ENCODE data around the gene LNX1. TPM values are rescaled to one million over a fixed set of nuclear protein-coding genes. Genes with fewer than 3 reads are reported as not detected.

Gene LNX1
- polyA plus RNA-seq, 1 of the 3 experiments (the other 2 are of a cell fraction), result 0.16 TPM

DNA sequence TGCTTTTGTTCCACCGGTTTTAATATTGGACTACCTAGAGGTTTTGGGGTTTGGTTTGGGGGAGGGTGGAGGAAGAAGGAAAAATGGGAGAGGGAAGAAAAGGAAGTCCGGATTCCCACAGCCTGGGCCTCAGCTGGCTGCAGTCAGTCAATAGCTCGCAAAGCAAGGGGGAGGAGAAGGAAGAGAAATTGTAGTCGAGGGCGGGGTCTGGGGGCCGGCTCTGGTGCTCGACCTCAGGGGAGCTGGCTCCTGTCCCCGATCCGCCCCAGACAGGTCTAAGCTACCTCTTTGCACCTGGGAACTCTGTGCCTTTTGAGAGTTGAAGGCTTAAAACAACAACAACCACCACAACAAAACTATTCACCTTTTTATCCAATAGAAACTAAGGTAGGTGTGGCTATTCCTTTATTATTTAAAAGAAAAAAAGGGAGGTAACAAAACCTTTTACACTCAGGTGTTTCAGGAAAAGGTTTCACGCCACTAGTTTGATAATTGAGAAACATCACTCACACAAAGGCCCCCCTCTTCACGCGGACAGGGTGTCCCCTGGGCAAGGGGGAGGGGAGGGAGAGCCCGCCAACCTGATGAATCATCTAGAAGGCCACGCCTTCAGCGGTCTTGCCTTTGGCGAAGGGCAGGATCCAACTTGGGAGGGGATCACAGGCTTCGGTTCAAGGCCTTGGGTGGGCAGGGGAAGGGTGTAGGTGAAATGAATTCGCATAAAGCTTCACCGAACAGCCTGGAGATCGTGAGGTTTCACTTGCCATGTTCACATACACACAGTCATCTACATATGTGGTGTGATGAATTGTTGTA is 1.6 kb upstream of the LNX1 start (continued):
- TF ChIP-seq, protein P1, sequence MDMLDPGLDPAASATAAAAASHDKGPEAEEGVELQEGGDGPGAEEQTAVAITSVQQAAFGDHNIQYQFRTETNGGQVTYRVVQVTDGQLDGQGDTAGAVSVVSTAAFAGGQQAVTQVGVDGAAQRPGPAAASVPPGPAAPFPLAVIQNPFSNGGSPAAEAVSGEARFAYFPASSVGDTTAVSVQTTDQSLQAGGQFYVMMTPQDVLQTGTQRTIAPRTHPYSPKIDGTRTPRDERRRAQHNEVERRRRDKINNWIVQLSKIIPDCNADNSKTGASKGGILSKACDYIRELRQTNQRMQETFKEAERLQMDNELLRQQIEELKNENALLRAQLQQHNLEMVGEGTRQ (IDR thresholded peaks at IDR 0.05; ENCODE audit: borderline replicate concordance, low read depth, low read length), result no peak

DNA sequence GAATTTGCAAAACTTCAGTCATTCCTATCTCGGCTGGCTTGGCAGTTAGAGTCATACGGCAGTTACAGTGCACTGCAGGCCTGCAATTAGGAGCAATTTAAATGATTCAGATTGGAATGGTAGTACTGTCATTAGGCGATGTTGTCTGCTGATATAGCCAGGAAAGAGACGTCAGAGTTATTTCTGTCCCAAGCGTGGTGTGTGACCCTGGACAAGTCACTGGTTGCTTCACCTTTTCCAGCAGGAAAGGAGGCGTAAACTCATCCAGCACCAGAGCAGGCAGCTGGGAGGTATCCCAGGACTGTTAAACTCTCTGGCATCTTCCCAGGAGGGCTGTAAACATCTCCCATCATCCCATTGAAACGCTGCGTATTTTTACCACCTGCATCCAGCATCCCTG is 836 bp upstream of the LNX1 start:
- DNase-seq, result no peak
- H3K9me3 ChIP-seq, result no peaks in the 10 kb centered on the region
- POLR2A ChIA-PET, result no interaction called here

DNA sequence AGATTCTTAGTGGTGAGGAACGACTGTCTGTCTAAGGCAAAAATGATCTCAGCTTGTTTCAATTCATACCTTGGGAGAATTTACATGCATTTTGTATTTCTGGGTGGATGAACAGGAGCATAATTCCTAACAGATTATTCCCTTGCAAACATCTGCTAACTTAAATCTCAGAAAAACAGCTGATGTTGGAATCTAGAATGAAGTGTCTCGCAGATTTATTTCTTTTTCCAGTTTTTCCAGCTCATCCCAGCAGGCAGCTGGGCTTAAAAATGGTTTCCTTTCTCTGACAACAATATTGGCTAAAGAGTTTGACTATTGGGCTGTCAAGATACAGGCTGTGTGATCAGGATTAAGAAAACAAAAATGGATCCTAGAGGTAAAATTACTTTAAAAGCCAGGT is 1.1 kb downstream of the LNX1 start:
- Histone ChIP-seq H3K4me3 (ENCODE audit: low read depth in 2 of 2, low read length in 1 of 2) (no peak overlapping the region), H3K9me2 (no peaks in the 10 kb centered on the region), H3K36me3 (replicated peaks in 1 of 2; ENCODE audit: control insufficient read depth in 1 of 2, insufficient read depth in 2 of 2, low read length in 1 of 2) (no peaks in the 10 kb centered on the region), H3F3A (replicated peaks; ENCODE audit: insufficient read depth) (peaks cover 4% of the 10 kb centered on the region), H3K9ac (no peak overlapping the region), H3K27me3 (ENCODE audit: insufficient read depth) (no peaks in the 10 kb centered on the region), H3K4me1 (ENCODE audit: control insufficient read depth in 1 of 2, insufficient read depth in 2 of 2, low read depth in 1 of 2, low read length in 1 of 2) (peaks cover 0 to 3% of the 10 kb centered on the region in 2 experiments; a peak in 1 of 4 replicates), H4K20me1 (ENCODE audit: insufficient read depth) (no peaks in the 10 kb centered on the region), H3K79me2 (ENCODE audit: insufficient read depth) (no peaks in the 10 kb centered on the region), H2AFZ (ENCODE audit: low read depth) (no peak overlapping the region), H3K4me2 (no peak overlapping the region), H3K27ac (ENCODE audit: low read depth in 2 of 2, low read length in 1 of 2) (no peak overlapping the region), H3K9me3 (no peaks in the 10 kb centered on the region)
- ChIA-PET POLR2A (no interaction called here), CTCF (no interaction called here)
- 98% methylated on average over 2 of the region's 2 CpGs for WGBS (ENCODE audit: low lambda C conversion rate)
- no peak for DNase-seq
- no peak for TF ChIP-seq MXI1 (IDR thresholded peaks at IDR 0.05; ENCODE audit: low read depth, low read length)
- no peak for TF ChIP-seq ELF1 (IDR thresholded peaks at IDR 0.05)
- no peak for TF ChIP-seq JUND (IDR thresholded peaks at IDR 0.05)
- TF ChIP-seq SIN3A (IDR thresholded peaks at IDR 0.05; ENCODE audit: borderline replicate concordance, low read depth, low read length), result no peak
- no peak for TF ChIP-seq CHD2 (IDR thresholded peaks at IDR 0.05; ENCODE audit: low read length, partially characterized antibody)
- TF ChIP-seq, protein P2, sequence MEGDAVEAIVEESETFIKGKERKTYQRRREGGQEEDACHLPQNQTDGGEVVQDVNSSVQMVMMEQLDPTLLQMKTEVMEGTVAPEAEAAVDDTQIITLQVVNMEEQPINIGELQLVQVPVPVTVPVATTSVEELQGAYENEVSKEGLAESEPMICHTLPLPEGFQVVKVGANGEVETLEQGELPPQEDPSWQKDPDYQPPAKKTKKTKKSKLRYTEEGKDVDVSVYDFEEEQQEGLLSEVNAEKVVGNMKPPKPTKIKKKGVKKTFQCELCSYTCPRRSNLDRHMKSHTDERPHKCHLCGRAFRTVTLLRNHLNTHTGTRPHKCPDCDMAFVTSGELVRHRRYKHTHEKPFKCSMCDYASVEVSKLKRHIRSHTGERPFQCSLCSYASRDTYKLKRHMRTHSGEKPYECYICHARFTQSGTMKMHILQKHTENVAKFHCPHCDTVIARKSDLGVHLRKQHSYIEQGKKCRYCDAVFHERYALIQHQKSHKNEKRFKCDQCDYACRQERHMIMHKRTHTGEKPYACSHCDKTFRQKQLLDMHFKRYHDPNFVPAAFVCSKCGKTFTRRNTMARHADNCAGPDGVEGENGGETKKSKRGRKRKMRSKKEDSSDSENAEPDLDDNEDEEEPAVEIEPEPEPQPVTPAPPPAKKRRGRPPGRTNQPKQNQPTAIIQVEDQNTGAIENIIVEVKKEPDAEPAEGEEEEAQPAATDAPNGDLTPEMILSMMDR (IDR thresholded peaks at IDR 0.05), result no peak
- no peak for TF ChIP-seq FOXM1 (IDR thresholded peaks at IDR 0.05; ENCODE audit: low read depth)
- no peak for TF ChIP-seq YY1 (IDR thresholded peaks at IDR 0.05; ENCODE audit: low read depth)
- TF ChIP-seq, protein P3, sequence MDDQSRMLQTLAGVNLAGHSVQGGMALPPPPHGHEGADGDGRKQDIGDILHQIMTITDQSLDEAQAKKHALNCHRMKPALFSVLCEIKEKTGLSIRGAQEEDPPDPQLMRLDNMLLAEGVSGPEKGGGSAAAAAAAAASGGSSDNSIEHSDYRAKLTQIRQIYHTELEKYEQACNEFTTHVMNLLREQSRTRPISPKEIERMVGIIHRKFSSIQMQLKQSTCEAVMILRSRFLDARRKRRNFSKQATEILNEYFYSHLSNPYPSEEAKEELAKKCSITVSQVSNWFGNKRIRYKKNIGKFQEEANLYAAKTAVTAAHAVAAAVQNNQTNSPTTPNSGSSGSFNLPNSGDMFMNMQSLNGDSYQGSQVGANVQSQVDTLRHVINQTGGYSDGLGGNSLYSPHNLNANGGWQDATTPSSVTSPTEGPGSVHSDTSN (IDR thresholded peaks at IDR 0.05), result no peak
- no peak for TF ChIP-seq POLR2AphosphoS5 (IDR thresholded peaks at IDR 0.05; ENCODE audit: low read depth, low read length)
- no peak for TF ChIP-seq MEF2A (IDR thresholded peaks at IDR 0.05; ENCODE audit: borderline replicate concordance, low read depth)

More for the DNA sequence above, 836 bp upstream of the LNX1 start:
- H3K4me1 ChIP-seq (ENCODE audit: control insufficient read depth in 1 of 2, insufficient read depth in 2 of 2, low read depth in 1 of 2, low read length in 1 of 2), result no peaks in the 10 kb centered on the region
- H2AFZ ChIP-seq (ENCODE audit: low read depth), result no peak overlapping the region
- CTCF ChIA-PET, result no interaction called here
- H3K4me2 ChIP-seq, result no peak overlapping the region
- no peaks in the 10 kb centered on the region for H3K27me3 ChIP-seq (ENCODE audit: insufficient read depth)
- H3K36me3 ChIP-seq (replicated peaks in 1 of 2; ENCODE audit: control insufficient read depth in 1 of 2, insufficient read depth in 2 of 2, low read length in 1 of 2), result no peaks in the 10 kb centered on the region
- no peak overlapping the region for H3K4me3 ChIP-seq (ENCODE audit: low read depth in 2 of 2, low read length in 1 of 2)
- H4K20me1 ChIP-seq (ENCODE audit: insufficient read depth), result no peaks in the 10 kb centered on the region
- no peaks in the 10 kb centered on the region for H3K9me2 ChIP-seq
- no peak for TF ChIP-seq RAD21 (IDR thresholded peaks at IDR 0.05; ENCODE audit: low read length)
- TF ChIP-seq FOXM1 (IDR thresholded peaks at IDR 0.05; ENCODE audit: low read depth), result no peak
- no peak for TF ChIP-seq JUND (IDR thresholded peaks at IDR 0.05)
- no peak for TF ChIP-seq SMC3 (IDR thresholded peaks at IDR 0.05; ENCODE audit: low read depth, low read length)
- TF ChIP-seq, protein P1 (IDR thresholded peaks at IDR 0.05; ENCODE audit: borderline replicate concordance, low read depth, low read length), result no peak
- no peak for TF ChIP-seq RCOR1 (IDR thresholded peaks at IDR 0.05; ENCODE audit: low read length)
- TF ChIP-seq CHD2 (IDR thresholded peaks at IDR 0.05; ENCODE audit: low read length, partially characterized antibody), result no peak
- TF ChIP-seq, protein P4, sequence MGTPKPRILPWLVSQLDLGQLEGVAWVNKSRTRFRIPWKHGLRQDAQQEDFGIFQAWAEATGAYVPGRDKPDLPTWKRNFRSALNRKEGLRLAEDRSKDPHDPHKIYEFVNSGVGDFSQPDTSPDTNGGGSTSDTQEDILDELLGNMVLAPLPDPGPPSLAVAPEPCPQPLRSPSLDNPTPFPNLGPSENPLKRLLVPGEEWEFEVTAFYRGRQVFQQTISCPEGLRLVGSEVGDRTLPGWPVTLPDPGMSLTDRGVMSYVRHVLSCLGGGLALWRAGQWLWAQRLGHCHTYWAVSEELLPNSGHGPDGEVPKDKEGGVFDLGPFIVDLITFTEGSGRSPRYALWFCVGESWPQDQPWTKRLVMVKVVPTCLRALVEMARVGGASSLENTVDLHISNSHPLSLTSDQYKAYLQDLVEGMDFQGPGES (IDR thresholded peaks at IDR 0.05; ENCODE audit: low read depth, low read length), result no peak
- TF ChIP-seq NRF1 (IDR thresholded peaks at IDR 0.05; ENCODE audit: low read depth, low read length), result no peak
- H3K79me2 ChIP-seq (ENCODE audit: insufficient read depth), result no peaks in the 10 kb centered on the region
- 91% methylated on average over 7 of the region's 8 CpGs for WGBS (ENCODE audit: low lambda C conversion rate)
- peaks cover 4% of the 10 kb centered on the region for H3F3A ChIP-seq (replicated peaks; ENCODE audit: insufficient read depth)
- H3K9ac ChIP-seq, result no peak overlapping the region
- H3K27ac ChIP-seq (ENCODE audit: low read depth in 2 of 2, low read length in 1 of 2), result no peak overlapping the region

All from SK-N-SH (cell line).